ENCODE data around the gene GALNT18. TPM values are rescaled to one million over a fixed set of nuclear protein-coding genes. Genes with fewer than 3 reads are reported as not detected.

The GALNT18 gene
- total RNA-seq, 1 donor from 2014 or later, result 12.9 TPM

GRCh38 chr11:11302565-11302964 lies 319.2 kb downstream of the GALNT18 start:
- no peak for DNase-seq

- no peak for DNase-seq
Measured at GRCh38 chr11:11301212-11301611, 320.6 kb downstream of the GALNT18 start.

- no peak for DNase-seq
Measured at GRCh38 chr11:11297578-11297977, 324.2 kb downstream of the GALNT18 start.

- no peak for DNase-seq
Measured at GRCh38 chr11:11296434-11296833, 325.4 kb downstream of the GALNT18 start.

- DNase-seq, result no peak
Measured at GRCh38 chr11:11294551-11294855, 327.3 kb downstream of the GALNT18 start.

GRCh38 chr11:11293798-11294550 lies 327.8 kb downstream of the GALNT18 start:
- DNase-seq, result no peak

GRCh38 chr11:11292839-11293238 lies 329.0 kb downstream of the GALNT18 start:
- DNase-seq, result no peak

GRCh38 chr11:11291041-11292015 lies 330.5 kb downstream of the GALNT18 start:
- DNase-seq, result no peak

GRCh38 chr11:11290354-11290753 lies 331.5 kb downstream of the GALNT18 start:
- no peak for DNase-seq

GRCh38 chr11:11289669-11290068 lies 332.1 kb downstream of the GALNT18 start:
- no peak for DNase-seq

- DNase-seq, result no peak
Measured at GRCh38 chr11:11288972-11289616, 332.7 kb downstream of the GALNT18 start.

- DNase-seq, result no peak
Measured at GRCh38 chr11:11284481-11284880, 337.3 kb downstream of the GALNT18 start.

- no peak for DNase-seq
Measured at GRCh38 chr11:11281626-11282025, 340.2 kb downstream of the GALNT18 start.

- no peak for DNase-seq
Measured at GRCh38 chr11:11280826-11281225, 341.0 kb downstream of the GALNT18 start.

GRCh38 chr11:11279956-11280689 lies 341.7 kb downstream of the GALNT18 start:
- no peak for DNase-seq

GRCh38 chr11:11272254-11272653 lies 349.6 kb downstream of the GALNT18 start:
- no peak for DNase-seq

- DNase-seq, result no peak
Measured at GRCh38 chr11:11270236-11270775, 351.5 kb downstream of the GALNT18 start.

GRCh38 chr11:11268706-11269105 lies 353.1 kb downstream of the GALNT18 start:
- DNase-seq, result no peak

- no peak for DNase-seq
Measured at GRCh38 chr11:11268119-11268518, 353.7 kb downstream of the GALNT18 start.

- no peak for DNase-seq
Measured at GRCh38 chr11:11267312-11267711, 354.5 kb downstream of the GALNT18 start.

GRCh38 chr11:11265994-11266606 lies 355.7 kb downstream of the GALNT18 start:
- DNase-seq, result no peak

All from skin of body (tissue), 2 donors.